ENCODE results near the gene KATNB1. TPM values are rescaled to one million over a fixed set of nuclear protein-coding genes. Genes with fewer than 3 reads are reported as not detected.

Gene KATNB1
- total and polyA plus RNA-seq, 2 of the 8 experiments (the other 6 are each of a cell fraction or from before 2014, with no cell fraction given), result 50.2 to 60.4 TPM

DNA sequence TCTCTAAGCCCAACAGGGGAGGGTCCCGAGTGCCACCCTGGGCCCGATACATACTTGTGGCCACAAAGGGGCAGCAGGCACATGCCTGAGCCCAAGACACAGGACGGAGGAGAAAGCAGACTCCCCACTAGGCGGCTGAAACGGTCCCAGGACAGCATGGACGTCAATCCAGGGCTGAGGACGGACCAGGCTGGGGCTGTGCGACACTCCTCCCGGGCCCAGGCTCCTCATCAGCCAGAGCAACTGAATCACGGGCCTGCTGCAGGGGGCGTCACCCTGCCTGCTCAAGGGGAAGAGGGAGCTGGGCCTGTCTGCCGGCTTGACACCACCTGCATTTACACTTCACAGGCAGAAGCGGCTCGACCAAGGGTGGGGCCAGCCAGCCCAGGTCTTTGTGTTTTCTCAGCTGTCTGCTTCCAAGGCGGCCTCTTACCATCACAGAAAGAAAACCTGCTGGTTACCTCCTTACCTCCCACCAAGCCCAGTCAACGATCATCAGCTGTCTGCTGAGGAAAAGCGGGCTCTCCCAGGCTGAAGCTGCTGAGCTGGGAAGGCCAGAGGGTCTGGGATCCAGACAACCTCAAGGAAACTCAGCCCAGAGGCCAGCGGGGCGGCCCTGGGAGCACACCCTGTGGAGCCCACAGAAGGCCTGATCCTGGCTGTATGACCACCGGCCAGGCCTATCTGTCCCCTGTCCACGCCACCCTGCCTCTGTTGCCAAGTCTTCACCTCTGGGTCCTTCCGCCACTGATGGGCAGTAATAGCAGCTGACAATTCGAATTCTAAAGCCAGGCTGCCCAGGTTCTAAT is 40.3 kb downstream of the KATNB1 start:
- H4K20me1 ChIP-seq (replicated peaks in 1 of 2; ENCODE audit: control insufficient read depth in 1 of 2, insufficient read depth in 2 of 2, low read length in 2 of 2), result no peaks in the 10 kb centered on the region
- FAIRE-seq (peak; percentile 85), DNase-seq (ENCODE audit: low read depth in 1 of 2, low spot score in 2 of 2) (peak; percentile 84 to 94)
- no peak overlapping the region for H2BK20ac ChIP-seq (ENCODE audit: low read length)
- H3K4me1 ChIP-seq (replicated peaks in 1 of 4; ENCODE audit: control insufficient read depth in 3 of 4, insufficient read depth in 4 of 4, low read length in 3 of 4), result peaks cover 6 to 19% (median 17%) of the 10 kb centered on the region in 4 experiments
- H3K4me3 ChIP-seq (ENCODE audit: extremely low read depth in 1 of 4, insufficient read depth in 2 of 4, low read depth in 3 of 4, low read length in 4 of 4), result peak overlapping the region in 1 of 4 experiments; percentile 16; a peak in 3 of 8 replicates
- H3K56ac ChIP-seq (replicated peaks; ENCODE audit: insufficient read length, low read depth, low read length), result no peak overlapping the region
- no peak overlapping the region for H2BK12ac ChIP-seq (ENCODE audit: low read depth, low read length)
- H3K4me2 ChIP-seq (ENCODE audit: insufficient read depth in 1 of 2, low read depth in 2 of 2, low read length in 2 of 2), result peak overlapping the region; percentile 2 to 55
- H3K9me3 ChIP-seq (ENCODE audit: insufficient read depth in 2 of 2, low read depth in 1 of 2, low read length in 1 of 2), result no peaks in the 10 kb centered on the region
- H3K27me3 ChIP-seq (replicated peaks in 1 of 4; ENCODE audit: control insufficient read depth in 3 of 4, extremely low read depth in 1 of 4, insufficient read depth in 3 of 4, low read length in 3 of 4), result peaks cover 0 to 4% (median 1%) of the 10 kb centered on the region in 4 experiments; a peak in 3 of 7 replicates
- CTCF ChIA-PET (ENCODE audit: partially characterized antibody), result interaction anchor here (0.5 to 22.4 kb wide), 45 partner anchors 8 to 354 kb away, joined by 3 to 279 read pairs (median 4); partner anchors contain the start of gene KIFC3
- H2AFZ ChIP-seq (ENCODE audit: low read length), result peak overlapping the region; percentile 42; the same call in 1 of the 2 replicates
- peak overlapping the region in 1 of 4 experiments; percentile 9; a peak in 1 of 7 replicates for H3K9ac ChIP-seq (replicated peaks in 1 of 4; ENCODE audit: extremely low read depth in 1 of 4, low read depth in 3 of 4, low read length in 3 of 4)
- H4K8ac ChIP-seq (ENCODE audit: extremely low read depth, insufficient read depth, low read length), result no peak overlapping the region; the same call in 1 of the 2 replicates
- no peaks in the 10 kb centered on the region; the same call in 1 of the 2 replicates for H3K23me2 ChIP-seq (ENCODE audit: low read depth, low read length)
- no peak overlapping the region for H2AK5ac ChIP-seq (ENCODE audit: low read depth, low read length)
- H3K18ac ChIP-seq (ENCODE audit: extremely low read depth, low read length), result no peak overlapping the region
- H3K79me1 ChIP-seq (ENCODE audit: low read depth, low read length), result no peaks in the 10 kb centered on the region
- POLR2A ChIA-PET (ENCODE audit: partially characterized antibody), result interaction anchor here (0.6 to 1.5 kb wide), 4 partner anchors 11 to 43 kb away, joined by 3 to 4 read pairs (median 3); partner anchors contain the start of gene KATNB1
- H3K4ac ChIP-seq (replicated peaks; ENCODE audit: insufficient read length, low read depth, low read length), result no peak overlapping the region
- no peak overlapping the region for H2BK15ac ChIP-seq (ENCODE audit: low read length)
- no peak overlapping the region for H3K14ac ChIP-seq (ENCODE audit: insufficient read length)
- H4K91ac ChIP-seq (replicated peaks; ENCODE audit: insufficient read length, low read length), result no peak overlapping the region
- no peak overlapping the region for H4K5ac ChIP-seq (ENCODE audit: insufficient read length, low read depth, low read length)
- H3K23ac ChIP-seq (ENCODE audit: insufficient read length), result no peak overlapping the region
- WGBS, 2 experiments (ENCODE audit: extremely low coverage in 1 of 2, insufficient coverage in 1 of 2, insufficient read length in 1 of 2, insufficient replicate concordance in 2 of 2, low coverage in 1 of 2, low lambda C conversion rate in 2 of 2, missing lambda C conversion rate in 1 of 2), result 18% methylated on average over 22 of the region's 23 CpGs; no CpG with 5 or more reads in 1 of the 2 experiments
- no peaks in the 10 kb centered on the region for H3K36me3 ChIP-seq (ENCODE audit: control insufficient read depth in 2 of 4, insufficient read depth in 4 of 4, low read length in 3 of 4)
- H2BK5ac ChIP-seq (ENCODE audit: low read depth, low read length), result no peak overlapping the region
- H3K27ac ChIP-seq (ENCODE audit: low read depth, low read length), result no peak overlapping the region
- no peak overlapping the region for H2BK120ac ChIP-seq (replicated peaks; ENCODE audit: low read depth, low read length)
- no peaks in the 10 kb centered on the region for H3K79me2 ChIP-seq (ENCODE audit: control insufficient read depth in 1 of 2, insufficient read depth in 2 of 2, low read length in 2 of 2)
- TF ChIP-seq GTF2F1 (IDR thresholded peaks at IDR 0.05; ENCODE audit: borderline replicate concordance, low read depth, low read length), result 0 out of 2 replicates have a peak, but pooled peaks have one; percentile 57
- no peak for TF ChIP-seq CHD1 (IDR thresholded peaks at IDR 0.05; ENCODE audit: low read depth, low read length)
- TF ChIP-seq POU5F1 (IDR thresholded peaks at IDR 0.05; ENCODE audit: low read depth, low read length), result no peak
- TF ChIP-seq TBP (IDR thresholded peaks at IDR 0.05; ENCODE audit: low read depth, low read length), result peak; percentile 42; the same call in 1 of the 2 replicates
- no peak for TF ChIP-seq KDM5A (IDR thresholded peaks at IDR 0.05; ENCODE audit: low read length)
- peak; percentile 86 to 93; a peak in 3 of 4 replicates for TF ChIP-seq SIN3A (conservative IDR thresholded peaks at IDR 0.05 in 1 of 2, IDR thresholded peaks at IDR 0.05 in 1 of 2; ENCODE audit: low read depth in 1 of 2, low read length in 2 of 2)
- peak; percentile 46 for TF ChIP-seq NANOG (IDR thresholded peaks at IDR 0.05; ENCODE audit: insufficient read depth, low read depth, low read length, poor library complexity, severe bottlenecking)
- no peak; the same call in 1 of the 2 replicates for TF ChIP-seq TAF1 (IDR thresholded peaks at IDR 0.05; ENCODE audit: low read depth, low read length)
- TF ChIP-seq TCF12 (IDR thresholded peaks at IDR 0.05; ENCODE audit: low read depth, low read length), result peak; percentile 86; the same call in 1 of the 2 replicates
- TF ChIP-seq RNF2 (IDR thresholded peaks at IDR 0.05; ENCODE audit: borderline replicate concordance, low read depth, low read length, missing control alignments, poor library complexity, severe bottlenecking), result no peak
- TF ChIP-seq POLR2A (IDR thresholded peaks at IDR 0.05; ENCODE audit: control extremely low read depth in 1 of 2, low read depth in 2 of 2, low read length in 2 of 2), result no peak

Measured in H1 (cell line).